ENCODE data around the gene CELSR1. TPM values are rescaled to one million over a fixed set of nuclear protein-coding genes. Genes with fewer than 3 reads are reported as not detected.

Gene CELSR1
- total RNA-seq, 1 experiment from 2014 or later, result 19.6 TPM

DNA sequence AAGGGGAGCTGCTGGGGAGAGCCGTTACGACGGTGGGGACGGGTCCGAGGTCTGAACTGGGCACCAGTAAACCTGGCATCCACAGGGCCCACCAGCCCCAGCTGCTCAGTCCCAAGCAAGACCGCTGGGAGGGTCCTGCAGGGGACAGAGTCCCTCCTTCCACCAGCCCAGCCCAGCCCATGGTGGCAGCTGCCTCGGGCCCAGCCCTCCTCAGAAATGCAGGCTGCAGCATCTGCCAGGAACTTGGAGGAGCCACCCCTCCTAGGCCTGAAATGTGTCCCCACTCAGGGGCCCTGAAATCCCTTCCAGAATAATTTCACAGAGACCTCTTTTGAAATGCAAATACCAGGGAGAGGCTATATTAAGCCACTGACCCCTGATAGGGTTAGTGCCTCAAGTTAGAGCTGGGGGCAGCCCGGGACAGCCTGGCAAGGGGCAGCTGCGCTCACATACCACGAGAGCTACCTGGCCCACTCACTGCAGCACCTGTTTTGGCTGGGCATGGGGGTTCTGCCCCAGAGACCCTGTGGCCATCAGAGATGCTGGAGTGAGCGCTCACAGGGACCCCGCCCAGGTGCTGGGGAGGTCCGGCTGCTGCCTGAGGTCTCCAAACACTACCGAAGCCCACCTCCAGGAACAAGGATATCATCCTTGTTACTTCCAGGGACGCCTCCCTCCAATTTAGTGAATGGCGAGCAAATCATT lies 53.1 kb downstream of the CELSR1 start:
- Histone ChIP-seq H3K27me3 (ENCODE audit: insufficient read depth, low read length) (no peaks in the 10 kb centered on the region), H3K9me2 (ENCODE audit: insufficient read depth) (no peaks in the 10 kb centered on the region), H3K4me1 (ENCODE audit: control insufficient read depth in 1 of 2, insufficient read depth in 2 of 2, low read length in 2 of 2) (peaks cover 4 to 9% of the 10 kb centered on the region in 2 experiments; a peak in 2 of 4 replicates), H3K4me2 (ENCODE audit: low read length) (no peak overlapping the region), H3K79me2 (ENCODE audit: insufficient read depth, low read length) (no peaks in the 10 kb centered on the region), H4K20me1 (ENCODE audit: insufficient read depth) (no peaks in the 10 kb centered on the region), H3K27ac (ENCODE audit: low read depth, low read length) (no peak overlapping the region), H3K36me3 (ENCODE audit: control insufficient read depth in 1 of 2, insufficient read depth in 2 of 2, low read length in 2 of 2) (no peaks in the 10 kb centered on the region), H3K9me3 (ENCODE audit: control insufficient read depth in 1 of 2, insufficient read depth in 1 of 2, low read depth in 1 of 2, low read length in 2 of 2) (no peaks in the 10 kb centered on the region), H3K4me3 (replicated peaks in 1 of 2; ENCODE audit: low read depth in 1 of 2, low read length in 2 of 2) (no peak overlapping the region), H2AFZ (ENCODE audit: low read depth, low read length, poor library complexity, severe bottlenecking) (no peak overlapping the region), H3K9ac (ENCODE audit: low read length) (no peak overlapping the region)
- RAD21 ChIA-PET (ENCODE audit: low non-redundant PET in 1 of 2, low total read pairs in 2 of 2, uncharacterized antibody in 2 of 2, unreplicated experiment in 2 of 2), result no interaction called here
- TF ChIP-seq FOSL1 (IDR thresholded peaks at IDR 0.05; ENCODE audit: low read depth), result no peak
- TF ChIP-seq ELF1 (IDR thresholded peaks at IDR 0.05; ENCODE audit: borderline replicate concordance, low read depth), result no peak
- TF ChIP-seq POLR2AphosphoS5 (IDR thresholded peaks at IDR 0.05; ENCODE audit: low read depth, low read length), result no peak
- TF ChIP-seq JUND (IDR thresholded peaks at IDR 0.05), result no peak
- TF ChIP-seq SRF (IDR thresholded peaks at IDR 0.05; ENCODE audit: low read depth), result no peak
- BruUV-seq (replicated peaks), result no TSS peak
- intact Hi-C loops (cut with micrococcal nuclease), result no loop called here
- no peak for ATAC-seq
- CTCF ChIA-PET, result no interaction called here
- no peak for DNase-seq (ENCODE audit: low read depth, low spot score)
- POLR2A ChIA-PET, result interaction anchor here (0.6 to 0.8 kb wide), 2 partner anchors 9 to 18 kb away, joined by 3 to 4 read pairs; no protein-coding TSS in a partner anchor

DNA sequence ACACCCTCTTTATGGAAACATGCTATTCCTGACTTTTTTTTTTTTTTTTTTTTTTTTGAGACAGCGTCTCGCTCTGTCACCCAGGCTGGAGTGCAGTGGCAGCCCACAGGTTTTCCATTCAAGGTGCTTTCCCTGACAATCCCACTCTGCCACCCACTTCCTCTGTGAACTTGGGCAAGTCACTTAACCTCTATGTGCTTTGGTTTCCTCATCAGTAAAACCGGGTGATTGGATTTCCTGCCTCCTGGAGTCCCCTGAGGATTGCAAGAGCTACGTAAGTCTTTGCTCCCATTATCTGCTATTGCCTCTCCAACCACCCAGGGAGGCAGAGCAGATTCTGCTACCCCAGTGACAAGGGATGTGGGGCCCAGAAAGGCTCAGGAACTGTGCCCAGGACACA lies 54.1 kb downstream of the CELSR1 start:
- no peaks in the 10 kb centered on the region for H3K9me2 ChIP-seq (ENCODE audit: insufficient read depth)
- intact Hi-C loops (cut with micrococcal nuclease), result no loop called here
- H3K79me2 ChIP-seq (ENCODE audit: insufficient read depth, low read length), result no peaks in the 10 kb centered on the region
- H3K4me1 ChIP-seq (ENCODE audit: control insufficient read depth in 1 of 2, insufficient read depth in 2 of 2, low read length in 2 of 2), result peaks cover 4 to 7% of the 10 kb centered on the region in 2 experiments; a peak in 2 of 4 replicates
- DNase-seq (ENCODE audit: low read depth, low spot score), result no peak
- no peaks in the 10 kb centered on the region for H4K20me1 ChIP-seq (ENCODE audit: insufficient read depth)
- POLR2A ChIA-PET, result no interaction called here
- no peak for ATAC-seq
- no TSS peak for BruUV-seq (replicated peaks)
- H2AFZ ChIP-seq (ENCODE audit: low read depth, low read length, poor library complexity, severe bottlenecking), result no peak overlapping the region
- no peaks in the 10 kb centered on the region for H3K27me3 ChIP-seq (ENCODE audit: insufficient read depth, low read length)
- no peaks in the 10 kb centered on the region for H3K9me3 ChIP-seq (ENCODE audit: control insufficient read depth in 1 of 2, insufficient read depth in 1 of 2, low read depth in 1 of 2, low read length in 2 of 2)
- no peak overlapping the region for H3K4me3 ChIP-seq (replicated peaks in 1 of 2; ENCODE audit: low read depth in 1 of 2, low read length in 2 of 2)
- no peak overlapping the region for H3K9ac ChIP-seq (ENCODE audit: low read length)
- CTCF ChIA-PET, result no interaction called here
- RAD21 ChIA-PET (ENCODE audit: low non-redundant PET in 1 of 2, low total read pairs in 2 of 2, uncharacterized antibody in 2 of 2, unreplicated experiment in 2 of 2), result no interaction called here
- no peak overlapping the region for H3K4me2 ChIP-seq (ENCODE audit: low read length)
- no peak overlapping the region for H3K27ac ChIP-seq (ENCODE audit: low read depth, low read length)
- H3K36me3 ChIP-seq (ENCODE audit: control insufficient read depth in 1 of 2, insufficient read depth in 2 of 2, low read length in 2 of 2), result no peaks in the 10 kb centered on the region
- no peak for TF ChIP-seq EZH2phosphoT487 (IDR thresholded peaks at IDR 0.05; ENCODE audit: borderline replicate concordance)
- no peak for TF ChIP-seq SIN3A (IDR thresholded peaks at IDR 0.05; ENCODE audit: low read depth)
- no peak for TF ChIP-seq EZH2 (IDR thresholded peaks at IDR 0.05)
- TF ChIP-seq POLR2AphosphoS5 (IDR thresholded peaks at IDR 0.05; ENCODE audit: low read depth, low read length), result no peak
- no peak for TF ChIP-seq RAD21 (IDR thresholded peaks at IDR 0.05; ENCODE audit: low read depth)
- TF ChIP-seq POLR2A (IDR thresholded peaks at IDR 0.05; ENCODE audit: borderline replicate concordance, extremely low read depth, insufficient read depth, insufficient read length), result no peak
- TF ChIP-seq EGR1 (IDR thresholded peaks at IDR 0.05; ENCODE audit: low read depth), result no peak
- no peak for TF ChIP-seq ELF1 (IDR thresholded peaks at IDR 0.05; ENCODE audit: borderline replicate concordance, low read depth)
- no peak for TF ChIP-seq JUND (IDR thresholded peaks at IDR 0.05)
- no peak for TF ChIP-seq FOSL1 (IDR thresholded peaks at IDR 0.05; ENCODE audit: low read depth)
- no peak for TF ChIP-seq YY1 (IDR thresholded peaks at IDR 0.05; ENCODE audit: extremely low read depth, insufficient replicate concordance, low read depth, low read length)
- TF ChIP-seq, protein P1, sequence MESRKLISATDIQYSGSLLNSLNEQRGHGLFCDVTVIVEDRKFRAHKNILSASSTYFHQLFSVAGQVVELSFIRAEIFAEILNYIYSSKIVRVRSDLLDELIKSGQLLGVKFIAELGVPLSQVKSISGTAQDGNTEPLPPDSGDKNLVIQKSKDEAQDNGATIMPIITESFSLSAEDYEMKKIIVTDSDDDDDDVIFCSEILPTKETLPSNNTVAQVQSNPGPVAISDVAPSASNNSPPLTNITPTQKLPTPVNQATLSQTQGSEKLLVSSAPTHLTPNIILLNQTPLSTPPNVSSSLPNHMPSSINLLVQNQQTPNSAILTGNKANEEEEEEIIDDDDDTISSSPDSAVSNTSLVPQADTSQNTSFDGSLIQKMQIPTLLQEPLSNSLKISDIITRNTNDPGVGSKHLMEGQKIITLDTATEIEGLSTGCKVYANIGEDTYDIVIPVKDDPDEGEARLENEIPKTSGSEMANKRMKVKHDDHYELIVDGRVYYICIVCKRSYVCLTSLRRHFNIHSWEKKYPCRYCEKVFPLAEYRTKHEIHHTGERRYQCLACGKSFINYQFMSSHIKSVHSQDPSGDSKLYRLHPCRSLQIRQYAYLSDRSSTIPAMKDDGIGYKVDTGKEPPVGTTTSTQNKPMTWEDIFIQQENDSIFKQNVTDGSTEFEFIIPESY (IDR thresholded peaks at IDR 0.05; ENCODE audit: extremely low read depth, insufficient replicate concordance, low read length), result no peak
- TF ChIP-seq, protein P2, sequence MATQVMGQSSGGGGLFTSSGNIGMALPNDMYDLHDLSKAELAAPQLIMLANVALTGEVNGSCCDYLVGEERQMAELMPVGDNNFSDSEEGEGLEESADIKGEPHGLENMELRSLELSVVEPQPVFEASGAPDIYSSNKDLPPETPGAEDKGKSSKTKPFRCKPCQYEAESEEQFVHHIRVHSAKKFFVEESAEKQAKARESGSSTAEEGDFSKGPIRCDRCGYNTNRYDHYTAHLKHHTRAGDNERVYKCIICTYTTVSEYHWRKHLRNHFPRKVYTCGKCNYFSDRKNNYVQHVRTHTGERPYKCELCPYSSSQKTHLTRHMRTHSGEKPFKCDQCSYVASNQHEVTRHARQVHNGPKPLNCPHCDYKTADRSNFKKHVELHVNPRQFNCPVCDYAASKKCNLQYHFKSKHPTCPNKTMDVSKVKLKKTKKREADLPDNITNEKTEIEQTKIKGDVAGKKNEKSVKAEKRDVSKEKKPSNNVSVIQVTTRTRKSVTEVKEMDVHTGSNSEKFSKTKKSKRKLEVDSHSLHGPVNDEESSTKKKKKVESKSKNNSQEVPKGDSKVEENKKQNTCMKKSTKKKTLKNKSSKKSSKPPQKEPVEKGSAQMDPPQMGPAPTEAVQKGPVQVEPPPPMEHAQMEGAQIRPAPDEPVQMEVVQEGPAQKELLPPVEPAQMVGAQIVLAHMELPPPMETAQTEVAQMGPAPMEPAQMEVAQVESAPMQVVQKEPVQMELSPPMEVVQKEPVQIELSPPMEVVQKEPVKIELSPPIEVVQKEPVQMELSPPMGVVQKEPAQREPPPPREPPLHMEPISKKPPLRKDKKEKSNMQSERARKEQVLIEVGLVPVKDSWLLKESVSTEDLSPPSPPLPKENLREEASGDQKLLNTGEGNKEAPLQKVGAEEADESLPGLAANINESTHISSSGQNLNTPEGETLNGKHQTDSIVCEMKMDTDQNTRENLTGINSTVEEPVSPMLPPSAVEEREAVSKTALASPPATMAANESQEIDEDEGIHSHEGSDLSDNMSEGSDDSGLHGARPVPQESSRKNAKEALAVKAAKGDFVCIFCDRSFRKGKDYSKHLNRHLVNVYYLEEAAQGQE (IDR thresholded peaks at IDR 0.05; ENCODE audit: low read depth), result no peak
- no peak for TF ChIP-seq TCF7L2 (IDR thresholded peaks at IDR 0.05; ENCODE audit: borderline replicate concordance, extremely low read depth, insufficient read depth, insufficient read length)
